Stimulated activated naive CD8-positive, alpha-beta T cell treated with anti-CD3 and anti-CD28 coated beads, Interleukin-15, Interleukin-2, amounts not matched to agents 100 ng/mL and 50 ng/mL, for 24 hours (primary cell): ENCODE data around the gene NDRG3.
"Not testable (repeated sequence)": the region's sequence is repeated elsewhere in the genome, so short reads cannot be mapped to it uniquely, and the experiment has no call there.

Experiments
- H3K27ac Mint-ChIP-seq: one replicate; pipeline ENCODE4 v1.8.0; 2021; ENCODE audit warnings: mild to moderate bottlenecking, mixed read lengths
- H3K27me3 Mint-ChIP-seq: one replicate; pipeline ENCODE4 v1.8.0; 2021; ENCODE audit warnings: mixed read lengths
- H3K36me3 Mint-ChIP-seq: one replicate; pipeline ENCODE4 v1.8.0; 2021; ENCODE audit warnings: low read depth, mixed read lengths
- H3K4me1 Mint-ChIP-seq: one replicate; pipeline ENCODE4 v1.8.0; 2021; ENCODE audit warnings: low read depth, mixed read lengths
- H3K4me3 Mint-ChIP-seq: one replicate; pipeline ENCODE4 v1.8.0; 2021; ENCODE audit warnings: mild to moderate bottlenecking, mixed read lengths
- H3K9me3 Mint-ChIP-seq: one replicate; pipeline ENCODE4 v1.8.0; 2021; ENCODE audit warnings: mixed read lengths

Gene NDRG3

DNA sequence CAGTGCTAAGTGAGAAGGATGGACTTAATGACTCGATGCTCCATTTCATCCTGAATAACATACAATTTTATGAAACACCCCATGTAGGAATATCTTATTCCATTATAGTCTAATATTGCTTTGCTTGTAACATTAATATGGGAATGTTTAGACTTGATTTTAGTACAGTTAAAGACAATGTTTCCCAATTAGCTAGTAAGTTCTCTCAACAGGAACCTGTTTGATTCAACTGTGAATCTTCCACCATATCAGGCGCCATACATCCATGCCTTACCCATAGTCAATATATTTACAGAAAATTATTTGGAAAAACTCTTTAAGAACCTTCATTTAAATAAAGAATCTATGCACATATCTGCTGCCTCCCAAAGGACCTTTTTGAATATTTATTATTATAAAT lies 3.3 kb downstream of the NDRG3 start:
- Mint-ChIP-seq H3K36me3 (no peaks in the 10 kb centered on the region), H3K27me3 (no peaks in the 10 kb centered on the region), H3K4me3 (no peak overlapping the region), H3K4me1 (peaks cover 22% of the 10 kb centered on the region), H3K27ac (no peak overlapping the region), H3K9me3 (no peaks in the 10 kb centered on the region)

GRCh38 chr20:36741072-36741471 lies 4.8 kb downstream of the NDRG3 start:
- Mint-ChIP-seq H3K4me3 (no peak overlapping the region), H3K9me3 (no peaks in the 10 kb centered on the region), H3K27ac (no peak overlapping the region), H3K27me3 (no peaks in the 10 kb centered on the region), H3K36me3 (no peaks in the 10 kb centered on the region), H3K4me1 (peaks cover 15% of the 10 kb centered on the region)

DNA sequence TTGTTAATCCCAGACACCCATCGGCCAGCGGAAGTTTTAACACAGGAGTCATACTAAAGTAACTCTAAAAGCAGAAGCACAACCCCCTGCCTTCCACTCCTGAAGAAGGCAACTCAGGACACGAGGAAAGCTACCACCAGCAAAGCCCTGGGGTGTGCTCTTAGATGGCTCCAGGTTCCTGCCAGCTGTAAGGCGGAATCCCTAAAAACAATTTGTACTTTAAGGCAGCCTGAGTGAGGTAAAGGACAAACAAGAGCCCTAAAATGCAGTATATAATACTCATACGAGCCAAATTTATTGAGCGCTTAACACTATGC lies 8.7 kb downstream of the NDRG3 start:
- H3K4me1 Mint-ChIP-seq: peaks cover 26% of the 10 kb centered on the region
- no peak overlapping the region for H3K4me3 Mint-ChIP-seq
- no peaks in the 10 kb centered on the region for H3K9me3 Mint-ChIP-seq
- H3K36me3 Mint-ChIP-seq: no peaks in the 10 kb centered on the region
- no peaks in the 10 kb centered on the region for H3K27me3 Mint-ChIP-seq
- no peak overlapping the region for H3K27ac Mint-ChIP-seq

- Mint-ChIP-seq H3K9me3 (no peaks in the 10 kb centered on the region), H3K4me1 (peaks cover 28% of the 10 kb centered on the region), H3K4me3 (no peak overlapping the region), H3K36me3 (no peaks in the 10 kb centered on the region), H3K27me3 (no peaks in the 10 kb centered on the region), H3K27ac (no peak overlapping the region)
Measured at GRCh38 chr20:36736451-36737182, 9.3 kb downstream of the NDRG3 start.

DNA sequence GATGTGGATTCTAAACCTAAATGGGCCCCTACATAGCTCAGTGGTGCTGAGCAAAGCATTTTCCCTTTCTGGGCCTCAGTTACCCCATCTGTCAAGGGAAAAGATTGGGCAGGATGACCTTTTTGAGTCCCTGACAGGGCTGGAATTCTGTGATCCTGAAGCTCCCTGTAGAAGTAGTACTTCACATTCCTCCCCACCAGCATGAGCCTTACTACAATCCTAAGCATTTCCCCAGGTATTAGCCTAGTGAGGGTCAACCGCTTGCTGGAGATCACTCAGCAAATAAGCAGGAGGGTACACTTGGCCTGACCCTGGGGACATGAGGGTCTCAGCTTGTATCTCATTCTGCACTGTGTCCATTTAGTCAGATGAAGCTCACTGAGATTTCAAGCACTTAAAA lies 13.4 kb downstream of the NDRG3 start:
- Mint-ChIP-seq H3K36me3 (no peaks in the 10 kb centered on the region), H3K4me1 (peaks cover 28% of the 10 kb centered on the region), H3K27me3 (no peaks in the 10 kb centered on the region), H3K4me3 (no peak overlapping the region), H3K9me3 (no peaks in the 10 kb centered on the region), H3K27ac (no peak overlapping the region)

- Mint-ChIP-seq H3K4me1 (peaks cover 18% of the 10 kb centered on the region), H3K9me3 (no peaks in the 10 kb centered on the region), H3K27me3 (no peaks in the 10 kb centered on the region), H3K4me3 (no peak overlapping the region), H3K27ac (no peak overlapping the region), H3K36me3 (no peaks in the 10 kb centered on the region)
Measured at GRCh38 chr20:36728986-36729385, 16.9 kb downstream of the NDRG3 start.

GRCh38 chr20:36726168-36726567 lies 19.7 kb downstream of the NDRG3 start:
- Mint-ChIP-seq H3K27ac (no peak overlapping the region), H3K4me3 (no peak overlapping the region), H3K4me1 (no peaks in the 10 kb centered on the region), H3K36me3 (peaks cover 4% of the 10 kb centered on the region), H3K27me3 (no peaks in the 10 kb centered on the region), H3K9me3 (no peaks in the 10 kb centered on the region)

DNA sequence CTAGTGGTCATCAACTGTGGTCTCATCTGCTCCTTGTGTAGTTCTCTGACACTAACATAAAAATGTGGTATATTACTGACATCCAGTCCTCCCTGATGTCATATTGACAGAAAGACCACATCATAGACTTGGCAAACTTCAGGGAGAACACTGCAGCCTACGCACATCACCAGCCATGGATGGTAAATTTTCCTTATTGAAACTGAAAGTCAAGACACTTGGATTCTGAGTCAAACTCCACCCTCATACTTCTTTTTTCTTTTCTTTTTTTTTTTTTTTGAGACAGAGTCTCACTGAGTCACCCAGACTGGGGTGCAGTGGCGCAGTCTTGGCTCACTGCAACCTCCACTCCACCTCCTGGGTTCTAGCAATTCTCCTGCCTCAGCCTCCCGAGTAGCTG lies 25.4 kb downstream of the NDRG3 start:
- no peaks in the 10 kb centered on the region for H3K27me3 Mint-ChIP-seq
- H3K9me3 Mint-ChIP-seq: no peaks in the 10 kb centered on the region
- H3K27ac Mint-ChIP-seq: peak overlapping the region; percentile 8
- H3K4me1 Mint-ChIP-seq: peaks cover 10% of the 10 kb centered on the region
- no peak overlapping the region for H3K4me3 Mint-ChIP-seq
- peaks cover 8% of the 10 kb centered on the region for H3K36me3 Mint-ChIP-seq

GRCh38 chr20:36717657-36718056 lies 28.2 kb downstream of the NDRG3 start:
- Mint-ChIP-seq H3K9me3 (no peaks in the 10 kb centered on the region), H3K4me1 (peaks cover 10% of the 10 kb centered on the region), H3K4me3 (no peak overlapping the region), H3K27me3 (no peaks in the 10 kb centered on the region), H3K27ac (no peak overlapping the region), H3K36me3 (peaks cover 8% of the 10 kb centered on the region)

DNA sequence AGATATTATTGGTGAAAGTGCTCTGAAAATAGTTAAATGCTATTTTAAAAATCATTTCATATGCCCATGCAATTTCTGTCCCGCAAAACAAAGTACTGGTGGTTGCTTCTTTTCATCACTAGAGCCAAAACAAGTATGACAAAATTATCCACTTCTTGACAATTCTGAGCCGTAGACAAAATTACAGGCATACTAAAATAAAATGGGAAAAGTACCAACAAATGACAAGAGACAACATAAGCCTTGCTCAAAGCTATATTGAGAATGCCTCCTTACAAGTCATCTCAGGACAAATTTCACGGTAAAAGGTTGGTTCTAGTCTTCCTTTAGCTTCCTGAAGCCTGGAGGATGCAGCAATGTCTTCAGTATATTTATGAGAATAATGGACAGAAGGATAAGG lies 28.9 kb downstream of the NDRG3 start:
- H3K4me1 Mint-ChIP-seq: peaks cover 10% of the 10 kb centered on the region
- no peaks in the 10 kb centered on the region for H3K9me3 Mint-ChIP-seq
- peaks cover 8% of the 10 kb centered on the region for H3K36me3 Mint-ChIP-seq
- no peak overlapping the region for H3K27ac Mint-ChIP-seq
- H3K27me3 Mint-ChIP-seq: no peaks in the 10 kb centered on the region
- no peak overlapping the region for H3K4me3 Mint-ChIP-seq

DNA sequence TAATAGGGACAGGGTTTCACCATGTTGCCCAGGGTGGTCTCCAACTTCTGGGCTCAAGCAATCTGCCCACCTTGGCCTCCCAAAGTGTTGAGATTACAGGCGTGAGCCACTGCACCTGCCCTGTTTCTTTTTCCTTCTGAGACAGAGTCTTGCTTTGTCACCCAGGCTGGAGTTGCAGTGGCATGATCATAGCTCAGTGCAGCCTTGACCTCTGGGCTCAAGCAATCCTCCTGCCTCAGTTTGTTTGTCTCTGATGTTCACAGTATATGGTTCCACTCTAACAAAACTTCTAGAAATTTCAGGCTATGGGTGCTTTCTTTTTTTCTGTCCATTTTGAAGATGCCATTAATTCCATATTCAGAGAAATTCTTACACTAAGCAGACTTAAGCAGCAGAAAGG lies 33.1 kb downstream of the NDRG3 start:
- Mint-ChIP-seq H3K9me3 (no peaks in the 10 kb centered on the region), H3K36me3 (peaks cover 4% of the 10 kb centered on the region), H3K4me3 (no peak overlapping the region), H3K27me3 (no peaks in the 10 kb centered on the region), H3K4me1 (no peaks in the 10 kb centered on the region), H3K27ac (no peak overlapping the region)

DNA sequence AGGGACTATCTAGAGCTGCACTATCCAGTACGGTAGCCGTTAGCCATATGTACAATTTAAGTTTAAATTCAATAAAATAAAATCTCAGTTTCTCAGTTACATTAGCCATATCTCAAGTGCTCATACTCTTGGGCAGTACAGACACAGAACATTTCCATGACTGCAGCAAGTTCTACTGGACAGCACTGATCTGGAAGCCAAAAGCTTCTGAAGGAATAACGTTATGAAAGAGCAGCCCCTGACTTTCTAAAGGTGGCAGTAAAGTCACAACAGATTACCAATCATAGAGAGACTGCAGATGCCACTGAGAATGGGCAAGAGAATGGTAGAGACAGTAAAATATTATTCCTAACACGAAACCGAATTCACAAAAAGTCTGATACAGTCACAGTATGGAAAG lies 36.8 kb downstream of the NDRG3 start:
- Mint-ChIP-seq H3K27ac (no peak overlapping the region), H3K9me3 (no peaks in the 10 kb centered on the region), H3K36me3 (peaks cover 8% of the 10 kb centered on the region), H3K4me1 (no peaks in the 10 kb centered on the region), H3K4me3 (no peak overlapping the region), H3K27me3 (no peaks in the 10 kb centered on the region)

DNA sequence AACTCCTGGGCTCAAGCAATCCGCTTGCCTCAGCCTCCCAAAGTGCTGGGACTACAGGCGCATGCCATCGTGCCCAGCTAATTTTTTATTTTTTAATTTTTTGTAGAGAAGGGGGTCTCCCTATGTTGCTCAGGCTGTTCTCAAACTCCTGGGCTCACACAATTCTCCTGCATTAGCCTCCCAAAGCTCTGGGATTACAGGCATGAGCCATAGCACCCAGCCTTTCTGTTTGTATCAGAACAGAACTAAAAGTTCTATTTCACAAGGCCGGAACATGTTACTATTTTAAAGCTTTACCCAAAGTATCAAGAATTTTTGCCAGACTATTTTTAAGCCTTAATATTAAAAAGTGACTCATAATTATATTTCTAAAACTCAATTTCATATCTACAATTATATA lies 42.4 kb downstream of the NDRG3 start:
- Mint-ChIP-seq H3K36me3 (peaks cover 12% of the 10 kb centered on the region), H3K27ac (no peak overlapping the region), H3K4me3 (no peak overlapping the region), H3K4me1 (no peaks in the 10 kb centered on the region), H3K27me3 (no peaks in the 10 kb centered on the region), H3K9me3 (no peaks in the 10 kb centered on the region)

GRCh38 chr20:36700438-36700837 lies 45.5 kb downstream of the NDRG3 start:
- peaks cover 4% of the 10 kb centered on the region for H3K36me3 Mint-ChIP-seq
- H3K9me3 Mint-ChIP-seq: no peaks in the 10 kb centered on the region
- H3K27ac Mint-ChIP-seq: no peak overlapping the region
- H3K4me3 Mint-ChIP-seq: no peak overlapping the region
- no peaks in the 10 kb centered on the region for H3K4me1 Mint-ChIP-seq
- no peaks in the 10 kb centered on the region for H3K27me3 Mint-ChIP-seq

- H3K4me3 Mint-ChIP-seq, H3K27me3 Mint-ChIP-seq, H3K36me3 Mint-ChIP-seq, H3K9me3 Mint-ChIP-seq, H3K27ac Mint-ChIP-seq, H3K4me1 Mint-ChIP-seq: not testable (repeated sequence)
Measured at GRCh38 chr20:36695467-36695866, 50.4 kb downstream of the NDRG3 start.

GRCh38 chr20:36688630-36689029 lies 57.3 kb downstream of the NDRG3 start:
- H3K4me1 Mint-ChIP-seq: no peaks in the 10 kb centered on the region
- H3K36me3 Mint-ChIP-seq: no peaks in the 10 kb centered on the region
- H3K27me3 Mint-ChIP-seq: no peaks in the 10 kb centered on the region
- H3K27ac Mint-ChIP-seq: no peak overlapping the region
- no peaks in the 10 kb centered on the region for H3K9me3 Mint-ChIP-seq
- H3K4me3 Mint-ChIP-seq: no peak overlapping the region
